HG03520 (cell line): ENCODE measurements around the gene PRM3.
"Not testable (repeated sequence)": the region's sequence is repeated elsewhere in the genome, so short reads cannot be mapped to it uniquely, and the experiment has no call there.

Experiments used
- ATAC-seq: cut with Tn5 transposase; IDR thresholded peaks from one replicate; pipeline ENCODE4 v1.9.1; 2021; ENCODE audit warnings: mild to moderate bottlenecking, moderate library complexity; ENCODE audit not compliant: unreplicated experiment

Gene PRM3

DNA sequence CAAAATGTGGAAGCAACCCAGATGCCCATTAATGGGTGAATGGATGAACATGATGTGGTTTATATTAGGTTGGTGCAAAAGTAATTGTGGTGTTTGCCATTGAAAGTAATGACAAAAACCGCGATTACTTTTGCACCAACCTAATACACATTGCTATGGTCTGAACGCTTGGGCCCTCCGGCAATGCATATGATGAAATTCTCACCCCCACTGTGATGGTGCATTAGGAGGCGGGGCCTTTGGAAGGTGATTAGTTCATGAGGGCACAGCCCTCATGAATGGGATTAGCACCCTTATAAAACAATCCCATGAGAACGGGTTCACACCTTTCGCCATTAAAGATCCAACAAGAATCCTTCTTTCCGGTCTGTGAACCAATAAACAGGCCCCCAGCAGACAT, 33.0 kb upstream of the PRM3 start:
- ATAC-seq, result no peak

DNA sequence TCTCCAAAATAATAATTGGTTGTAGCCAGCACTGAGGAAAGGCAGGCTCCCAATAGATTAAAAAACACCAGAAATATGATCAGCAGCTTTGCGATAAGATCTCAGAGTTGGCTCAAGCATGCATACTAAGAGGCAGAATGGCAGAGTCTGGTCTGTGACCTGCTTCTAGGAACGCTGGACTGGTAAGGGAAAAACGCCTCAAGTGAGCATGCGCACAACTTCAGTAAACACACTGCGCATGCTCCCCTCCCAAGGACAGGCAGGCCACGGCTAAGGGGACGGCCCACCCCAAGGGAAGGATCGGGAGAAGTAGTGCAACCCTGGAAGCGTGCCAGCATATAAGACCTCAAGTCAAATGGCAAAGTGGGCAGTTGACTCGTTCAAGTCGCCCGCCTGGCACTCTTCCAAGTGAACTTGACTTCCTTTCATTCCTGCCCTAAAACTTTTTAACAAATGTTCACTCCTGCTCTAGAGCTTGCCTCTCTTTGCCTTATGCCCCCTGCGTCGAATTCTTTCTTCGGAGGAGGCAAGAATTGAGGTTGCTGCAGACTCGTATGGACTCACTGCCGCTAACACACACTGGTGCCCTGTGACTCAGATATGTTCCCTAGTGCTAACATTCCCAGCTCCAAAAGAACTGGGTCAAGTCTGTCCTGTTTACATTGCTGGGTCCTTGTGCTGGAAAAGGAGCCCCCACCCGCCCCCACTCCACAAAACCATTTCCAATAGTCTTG, 30.1 kb upstream of the PRM3 start:
- ATAC-seq, result no peak

DNA sequence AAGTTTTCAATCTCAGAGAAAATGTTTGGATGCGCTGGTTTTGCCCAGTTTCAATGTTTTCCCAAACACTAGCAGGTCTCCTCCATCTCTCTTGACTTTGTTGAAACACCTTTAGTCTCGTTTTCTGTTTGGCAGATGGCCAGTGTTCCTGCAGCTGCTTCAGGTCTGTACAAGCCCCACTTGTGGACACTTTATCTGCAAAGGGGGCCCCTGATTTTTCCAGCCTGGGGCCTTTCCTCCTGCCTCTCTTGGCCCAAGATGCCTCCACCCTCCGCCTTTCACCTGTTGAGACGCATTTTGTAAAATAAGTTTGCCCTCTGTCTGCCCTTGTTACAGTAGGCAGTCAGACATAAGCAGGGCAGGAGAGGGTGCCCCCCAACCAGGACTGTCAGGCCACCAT, 29.5 kb upstream of the PRM3 start:
- no peak for ATAC-seq

DNA sequence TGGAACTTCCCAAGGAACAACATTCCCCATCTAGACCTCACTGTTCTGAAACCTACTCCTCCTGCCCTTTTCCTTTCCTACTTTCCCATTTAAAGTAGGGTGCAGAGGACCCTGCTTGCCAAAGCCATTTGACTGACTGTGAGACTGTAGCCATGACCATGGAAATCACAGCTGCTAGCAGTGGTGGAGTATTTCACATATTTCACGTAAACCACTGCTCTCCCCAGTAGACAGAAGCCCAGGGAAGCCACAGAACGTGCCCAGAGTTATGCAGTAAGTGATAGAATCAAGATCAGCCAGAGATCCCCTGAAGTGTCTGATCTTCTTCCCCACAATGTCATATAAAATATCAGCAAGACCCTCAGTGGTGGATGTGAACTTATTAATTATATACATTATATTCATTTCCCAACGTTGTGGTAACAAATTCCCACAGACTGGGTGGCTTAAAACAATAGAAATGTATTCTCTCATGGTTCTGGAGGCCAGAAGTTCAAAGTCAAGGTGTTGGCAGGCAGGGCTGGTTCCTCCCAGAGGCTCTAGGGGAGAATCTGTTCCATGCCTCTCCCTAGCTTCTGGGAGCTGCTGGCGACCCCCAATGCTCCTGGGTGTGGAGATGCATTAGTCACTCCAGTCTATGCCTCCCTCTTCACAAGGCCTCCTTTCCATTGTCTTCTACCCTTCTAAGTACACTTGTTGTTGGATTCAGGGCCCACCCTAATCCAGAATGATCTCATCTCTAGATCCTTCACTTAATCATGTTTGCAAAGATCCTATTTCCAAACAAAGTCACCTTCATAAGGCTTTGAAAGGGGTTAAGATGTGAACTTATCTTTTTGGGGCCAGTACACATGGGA, 28.4 kb upstream of the PRM3 start:
- no peak for ATAC-seq

DNA sequence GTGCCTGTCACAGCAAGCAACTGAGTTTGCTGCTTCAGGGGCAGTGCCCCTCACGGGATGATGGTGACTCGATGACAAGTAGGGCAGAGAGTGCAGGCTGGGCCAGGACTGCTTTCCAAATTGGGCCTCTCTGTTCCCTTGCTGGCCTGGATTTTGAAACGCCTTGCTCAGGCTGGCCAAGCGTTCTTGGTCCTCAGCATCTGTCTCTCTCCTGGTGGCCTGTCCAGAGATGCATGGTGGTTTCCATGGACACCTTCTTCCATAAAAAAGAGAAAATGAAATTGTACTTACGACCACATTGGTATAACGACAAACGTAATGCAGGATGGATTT, 27.1 kb upstream of the PRM3 start:
- no peak for ATAC-seq

DNA sequence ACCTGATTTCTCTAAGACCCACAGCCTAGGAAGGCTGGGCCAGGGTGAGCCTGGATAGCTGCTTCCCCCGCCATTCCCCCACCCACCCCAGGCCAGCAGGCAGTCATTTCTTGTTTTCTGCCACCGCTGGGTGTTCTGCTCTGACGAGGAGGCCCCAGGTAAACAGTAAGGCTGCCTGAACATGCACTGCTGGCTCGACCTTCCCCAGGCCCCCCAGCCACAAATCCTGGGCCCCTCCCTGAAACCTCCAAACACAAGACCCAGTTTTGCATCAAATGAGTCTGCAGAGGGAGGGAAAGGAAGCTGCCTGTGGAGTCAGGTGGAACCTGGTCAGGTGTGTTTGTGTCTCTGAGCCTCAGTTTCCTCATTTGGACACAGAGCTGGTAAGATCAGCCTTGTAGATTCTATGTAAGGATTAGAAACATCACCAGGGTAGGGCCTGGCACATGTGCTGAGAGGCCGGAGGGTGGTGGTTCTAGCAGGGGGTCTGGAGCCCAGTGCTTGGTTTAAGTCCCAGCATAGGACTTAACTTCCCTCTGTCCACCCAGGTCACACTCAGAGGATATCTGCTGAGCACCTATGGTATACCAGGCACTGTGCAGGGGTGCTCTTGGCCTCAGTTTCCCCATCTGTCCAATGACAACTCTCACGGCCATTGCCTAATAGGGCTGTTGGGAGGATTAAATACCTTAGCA, 26.6 kb upstream of the PRM3 start:
- ATAC-seq, result no peak

DNA sequence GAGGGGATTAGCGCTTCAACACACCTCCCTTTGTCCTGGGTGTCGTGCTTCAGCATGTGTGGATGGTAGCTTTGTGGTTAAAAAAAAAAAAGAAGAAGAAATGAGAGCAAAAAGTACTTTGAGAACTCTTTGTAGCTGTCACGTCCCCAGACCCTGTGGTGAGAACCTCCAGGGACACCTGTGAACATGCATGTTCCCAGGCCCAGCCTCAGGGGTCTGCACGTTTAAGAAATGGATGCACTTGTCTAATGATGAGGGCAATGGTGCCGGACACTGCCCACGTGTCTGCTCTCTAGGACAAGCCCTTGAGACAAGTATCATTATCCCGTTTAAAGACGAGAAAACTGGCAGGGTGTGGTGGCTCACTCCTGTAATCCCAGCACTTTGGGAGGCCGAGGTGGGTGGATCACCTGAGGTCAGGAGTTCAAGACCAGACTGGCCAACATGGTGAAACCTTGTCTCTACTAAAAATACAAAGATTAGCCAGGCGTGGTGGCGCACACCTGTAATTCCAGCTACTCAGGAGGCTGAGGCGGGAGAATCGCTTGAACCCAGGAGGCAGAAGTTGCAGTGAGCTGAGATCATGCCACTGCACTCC, 25.6 kb upstream of the PRM3 start:
- ATAC-seq, result not testable (repeated sequence)

DNA sequence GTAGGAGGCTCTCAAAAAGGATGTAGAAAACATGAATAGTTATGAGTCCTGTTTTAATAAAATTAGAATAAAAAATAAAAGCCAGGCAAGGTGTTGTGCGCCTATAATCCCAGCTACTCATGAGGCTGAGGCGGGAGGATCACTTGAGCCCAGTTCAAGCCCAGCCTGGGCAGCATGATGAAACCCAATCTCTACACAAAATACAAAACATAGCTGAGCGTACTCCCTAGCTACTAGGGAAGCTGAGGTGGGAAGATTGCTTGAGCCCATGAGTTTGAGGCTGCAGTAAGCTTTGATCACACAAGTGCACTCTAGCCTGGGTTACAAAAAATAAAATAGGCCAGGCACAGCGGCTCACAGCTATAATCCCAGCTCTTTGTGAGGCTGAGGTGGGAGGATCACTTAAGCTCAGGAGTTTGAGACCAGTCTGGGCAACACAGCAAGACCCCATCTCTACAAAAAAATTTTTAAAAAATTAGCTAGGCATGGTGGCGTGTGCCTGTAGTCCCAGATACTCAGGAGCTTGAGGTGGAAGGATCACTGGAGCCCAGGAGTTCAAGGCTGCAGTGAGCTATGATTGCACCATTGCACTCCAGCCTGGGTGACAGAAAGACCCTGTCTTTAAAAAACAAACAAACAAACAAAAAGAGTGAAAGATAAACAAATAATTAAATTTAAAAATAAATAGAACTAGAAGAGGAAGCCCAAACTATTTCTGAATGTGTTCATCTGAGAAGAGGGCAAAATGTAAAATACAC, 24.9 kb upstream of the PRM3 start:
- no peak for ATAC-seq

DNA sequence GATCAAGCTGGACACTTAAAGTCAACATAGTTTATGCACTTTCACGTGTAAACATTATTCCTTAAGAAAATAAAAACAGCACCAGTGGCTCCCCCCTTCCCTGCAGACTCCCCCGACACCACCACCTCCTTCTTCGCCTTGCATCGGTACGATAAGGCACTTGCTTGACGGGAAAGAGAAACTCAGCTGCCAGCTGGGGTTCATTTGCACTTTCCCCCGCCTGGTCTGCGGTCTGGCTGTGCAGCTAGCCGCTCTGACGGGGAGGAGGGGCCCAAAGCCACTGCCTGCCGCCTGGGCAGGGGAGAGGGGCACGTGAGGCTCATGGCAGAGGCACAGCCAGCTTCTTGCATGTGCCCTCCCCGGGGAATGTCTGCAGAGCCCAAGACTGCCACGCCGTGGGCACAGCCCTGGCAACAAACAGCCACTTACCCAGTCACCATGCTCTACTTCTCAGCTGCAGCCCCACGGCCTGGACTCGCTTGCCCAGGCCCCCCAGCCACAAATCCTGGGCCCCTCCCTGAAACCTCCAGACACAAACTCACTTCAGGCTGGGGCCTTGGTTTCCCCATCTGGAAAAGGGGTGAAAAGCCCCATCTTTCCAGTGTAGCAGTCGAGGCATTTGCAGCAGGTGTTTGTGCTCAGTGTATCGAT, 24.2 kb upstream of the PRM3 start:
- ATAC-seq, result peak; percentile 68

DNA sequence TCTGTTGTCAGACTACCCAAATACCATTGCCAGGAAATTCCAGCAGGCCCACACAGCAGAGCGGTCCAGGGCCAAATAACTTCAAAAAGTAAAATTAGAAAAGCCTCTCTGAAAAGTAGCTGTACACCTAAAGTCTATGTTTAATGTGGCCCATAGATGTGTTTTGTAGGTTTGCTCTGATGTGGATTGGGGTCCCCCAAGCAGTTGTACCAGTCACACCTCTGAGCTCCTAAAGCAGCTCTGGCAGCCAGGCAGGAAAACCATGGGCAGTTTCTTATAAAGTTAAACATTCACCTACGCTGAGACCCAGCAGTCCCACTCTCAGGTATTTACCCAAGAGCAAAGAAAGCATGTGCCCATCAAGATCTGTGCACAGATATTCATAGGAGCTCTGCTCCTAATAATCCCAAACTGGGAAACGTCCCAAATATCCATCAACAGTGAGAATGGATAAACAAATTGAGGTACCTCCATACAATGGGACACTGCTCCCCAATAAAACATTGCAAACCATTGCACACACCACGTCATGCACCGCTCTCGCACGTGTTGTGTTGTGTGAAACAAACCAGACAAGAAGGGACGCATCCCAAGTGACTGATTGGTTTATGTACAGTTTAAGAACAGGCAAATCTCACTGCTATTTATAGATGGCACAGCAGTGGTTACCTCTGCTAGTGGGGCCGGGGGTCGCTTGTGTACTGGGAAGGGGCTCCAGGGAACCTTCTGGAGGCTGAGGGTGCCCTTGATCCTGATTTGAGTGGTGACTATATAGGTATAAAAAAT, 23.5 kb upstream of the PRM3 start:
- no peak for ATAC-seq

DNA sequence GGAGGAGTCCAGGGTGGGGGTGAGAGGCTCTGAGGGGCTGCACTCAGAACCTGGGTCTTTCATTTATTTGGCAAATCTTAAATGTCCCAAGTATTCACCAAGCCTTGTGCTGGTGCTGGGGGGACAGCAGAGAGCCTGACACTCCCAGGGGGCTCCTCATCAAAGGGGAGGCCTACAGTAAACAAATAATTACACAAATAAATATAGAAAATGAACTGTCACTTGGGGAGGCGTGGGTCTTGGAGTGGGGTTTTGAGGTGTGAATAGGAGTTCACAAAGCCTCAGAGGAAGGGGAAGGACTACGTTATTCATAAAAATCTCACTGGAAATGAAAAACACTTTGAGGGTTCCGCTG, 22.9 kb upstream of the PRM3 start:
- ATAC-seq, result no peak

DNA sequence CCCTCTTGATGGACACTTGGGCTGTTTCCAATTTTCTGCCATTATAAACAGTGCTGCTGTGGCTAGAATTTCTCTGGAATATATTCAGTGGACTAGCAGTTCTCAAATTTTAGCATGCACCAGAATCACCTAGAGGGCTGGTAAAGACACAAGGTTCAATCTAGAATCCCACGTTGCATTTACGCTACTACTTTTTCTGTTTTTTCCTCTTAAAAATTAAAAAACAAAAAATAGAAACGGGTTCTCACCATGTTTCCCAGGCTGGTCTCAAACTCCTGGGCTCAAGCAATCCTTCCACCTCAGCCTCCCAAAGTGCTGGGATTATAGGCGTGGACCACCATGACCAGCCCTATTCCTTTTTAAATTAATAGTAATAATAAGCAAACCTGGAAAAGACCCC, 22.2 kb upstream of the PRM3 start:
- ATAC-seq, result no peak

DNA sequence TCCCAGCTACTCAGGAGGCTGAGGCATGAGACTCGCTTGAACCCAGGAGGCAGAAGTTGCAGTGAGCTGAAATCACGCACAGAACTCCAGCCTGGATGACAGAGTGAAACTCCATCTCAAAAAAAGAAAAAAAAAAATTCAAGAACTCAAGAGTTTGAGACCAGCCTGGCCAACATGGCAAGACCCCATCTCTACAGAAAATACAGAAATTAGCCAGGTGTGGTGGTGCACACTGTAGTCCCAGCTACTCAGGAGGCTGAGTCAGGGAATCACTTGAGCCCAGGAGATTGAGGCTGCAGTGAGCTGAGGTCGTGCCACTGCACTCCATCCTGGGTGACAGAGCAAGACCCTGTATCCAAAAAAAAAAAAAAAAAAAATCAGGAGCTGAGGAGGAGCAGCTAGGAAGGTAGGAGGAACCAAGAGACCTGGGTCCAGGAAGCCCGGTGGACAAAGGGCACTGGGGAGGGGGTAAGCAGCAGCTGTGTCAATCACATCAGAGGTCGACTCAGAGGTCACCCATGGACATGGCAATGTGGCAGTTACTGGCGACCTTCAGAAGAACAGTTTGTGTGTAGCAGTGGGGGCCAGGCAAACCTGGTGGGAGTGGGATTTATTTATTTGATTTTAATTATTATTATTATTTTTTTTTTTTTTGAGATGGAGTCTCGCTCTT, 18.8 kb upstream of the PRM3 start:
- no peak for ATAC-seq

DNA sequence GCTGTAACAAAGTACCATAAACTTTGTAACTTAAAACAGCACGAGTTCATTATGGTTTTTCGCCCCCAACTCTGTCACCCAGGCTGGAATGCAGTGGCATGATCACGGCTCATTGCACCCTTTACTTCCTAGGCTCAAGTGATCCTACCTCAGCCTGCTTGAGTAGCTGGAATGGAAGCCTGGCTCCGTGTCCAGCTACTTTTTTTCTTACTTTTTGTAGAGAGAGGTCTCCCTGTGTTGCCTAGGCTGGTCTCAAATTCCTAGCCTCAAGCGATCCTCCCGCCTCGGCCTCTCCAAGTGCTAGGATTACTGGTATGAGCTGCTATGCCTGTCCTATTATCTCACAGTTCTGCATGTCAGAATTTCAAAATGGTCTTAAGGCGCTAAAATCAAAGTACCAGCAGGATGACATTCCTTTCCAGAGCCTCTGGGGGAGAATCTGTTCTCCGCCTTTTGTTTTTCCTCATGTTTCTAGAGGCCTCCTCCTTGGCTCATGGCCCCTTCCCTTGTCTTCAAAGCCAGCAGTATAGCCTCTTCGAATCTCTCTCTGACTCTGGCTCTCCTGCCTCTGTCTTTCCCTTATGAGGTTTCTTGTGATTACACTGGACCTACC, 17.8 kb upstream of the PRM3 start:
- ATAC-seq, result no peak

DNA sequence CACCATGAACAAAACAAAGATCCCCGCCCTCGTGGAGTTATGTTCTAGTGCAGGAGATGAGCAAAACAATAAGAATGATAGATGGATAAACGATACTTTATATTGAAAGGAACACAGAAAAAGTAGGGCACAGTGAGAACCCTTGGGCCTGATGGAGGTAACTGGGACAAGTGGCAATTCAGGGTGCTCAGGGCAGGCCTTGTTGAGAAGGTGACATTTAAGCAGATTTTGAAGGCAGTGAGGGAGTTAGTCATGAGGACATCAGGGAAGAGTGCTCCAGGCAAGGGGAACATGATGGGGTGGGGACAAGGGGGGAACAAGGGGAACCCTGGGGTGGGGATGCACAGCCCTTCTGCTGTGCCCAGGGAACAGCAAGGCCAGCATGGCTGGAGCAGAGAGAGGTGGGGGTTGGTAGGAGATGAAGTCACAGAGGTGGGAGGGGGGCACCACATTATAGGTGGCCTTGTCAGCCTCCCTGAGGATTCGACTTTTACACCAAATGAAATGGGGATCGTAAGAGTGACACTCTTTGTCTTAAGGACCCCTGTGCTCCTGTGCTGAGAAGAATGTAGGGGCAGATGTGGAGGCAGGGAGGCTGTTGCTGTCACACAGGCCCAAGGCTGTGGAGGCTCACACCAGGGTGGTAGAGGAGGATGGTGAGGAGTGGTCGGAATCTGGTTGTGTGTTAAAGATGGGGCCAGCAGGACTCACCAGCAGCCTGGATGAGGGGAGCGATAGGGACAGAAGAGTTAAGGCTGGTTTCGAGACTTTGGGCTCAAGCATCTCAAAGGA, 16.9 kb upstream of the PRM3 start:
- no peak for ATAC-seq

DNA sequence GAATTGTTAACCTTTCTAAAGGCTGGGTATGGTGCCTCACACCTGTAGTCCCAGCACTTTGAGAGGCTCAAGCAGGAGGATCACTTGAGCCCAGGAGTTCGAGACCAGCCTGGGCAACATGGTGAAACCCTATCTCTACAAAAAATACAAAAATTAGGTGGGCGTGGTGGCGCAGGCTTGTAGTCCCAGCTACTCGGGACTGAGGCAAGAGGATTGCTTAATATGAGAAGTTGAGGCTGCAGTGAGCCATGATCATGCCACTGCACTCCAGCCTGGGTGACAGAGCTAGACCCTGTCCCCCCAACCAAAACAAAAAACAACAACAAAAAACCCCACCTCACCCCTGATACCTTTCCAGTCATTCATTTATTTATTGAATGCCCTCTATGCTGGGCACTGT, 16.3 kb upstream of the PRM3 start:
- not testable (repeated sequence) for ATAC-seq

DNA sequence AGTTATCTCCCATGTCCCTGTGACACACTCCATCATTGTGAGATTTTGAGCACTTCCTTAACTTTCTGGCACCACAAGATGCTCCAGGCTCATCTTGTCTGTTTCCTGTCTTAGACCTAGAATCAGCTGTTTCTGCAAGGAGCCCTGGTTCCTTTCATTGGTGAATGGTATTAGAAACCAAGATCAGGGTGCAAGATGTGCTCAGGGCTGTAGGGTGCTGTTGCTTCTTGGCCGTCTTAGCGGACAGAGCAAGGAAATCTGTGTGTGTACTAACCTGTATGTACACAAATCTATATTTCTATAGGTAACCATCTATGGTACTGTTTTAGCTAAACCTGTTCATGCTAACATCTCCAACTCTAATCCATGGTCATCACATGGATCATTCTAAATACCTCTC, 15.8 kb upstream of the PRM3 start:
- no peak for ATAC-seq

DNA sequence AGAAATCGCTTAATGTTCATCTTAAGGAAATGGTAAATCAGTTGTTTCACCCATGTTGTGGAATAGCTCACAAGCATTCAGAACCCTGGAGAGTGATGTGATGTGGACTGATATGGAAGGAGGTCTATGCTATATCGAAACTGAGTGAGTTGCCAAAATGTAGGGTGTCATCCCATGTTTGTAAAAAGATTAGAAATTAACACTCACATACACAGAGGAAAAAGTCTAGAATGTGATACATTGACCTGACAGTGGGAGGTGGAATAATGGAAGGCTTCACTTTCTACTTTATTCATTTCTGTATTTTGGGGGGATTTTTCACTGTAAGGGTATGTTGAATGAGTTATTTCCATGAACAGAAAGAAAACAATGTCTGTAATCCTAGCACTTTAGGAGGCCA, 12.4 kb upstream of the PRM3 start:
- ATAC-seq, result no peak
